NCI-H2081 (cell line): ENCODE results near the gene CPNE2.

ENCODE experiments used
- DNase-seq, 2 experiments: peaks; one replicate each; lab custom pipeline; 2025; lab: John Stamatoyannopoulos, UW

Gene CPNE2

GRCh38 chr16:57194512-57194911, 102.1 kb downstream of the CPNE2 start:
- DNase-seq = no peak

DNA sequence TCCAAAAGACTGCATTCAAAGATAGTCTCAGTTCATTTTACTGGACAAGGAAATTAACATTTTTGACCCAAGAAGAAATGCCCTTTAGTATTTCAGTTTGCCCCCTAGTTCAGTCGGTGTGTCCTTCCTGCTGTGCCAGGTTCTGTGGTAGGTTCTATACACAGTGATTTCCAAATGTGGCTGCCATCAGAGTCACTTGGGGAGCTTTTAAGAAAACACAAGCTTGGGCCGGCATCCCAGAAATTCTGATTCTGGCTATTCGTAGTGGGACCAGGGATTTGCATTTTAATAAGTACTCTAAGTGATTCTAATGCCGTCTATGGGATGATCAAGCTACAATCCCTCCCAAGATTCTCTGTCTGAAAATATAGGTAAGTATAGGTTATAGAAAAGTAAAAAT, 103.9 kb downstream of the CPNE2 start:
- DNase-seq = no peak

DNA sequence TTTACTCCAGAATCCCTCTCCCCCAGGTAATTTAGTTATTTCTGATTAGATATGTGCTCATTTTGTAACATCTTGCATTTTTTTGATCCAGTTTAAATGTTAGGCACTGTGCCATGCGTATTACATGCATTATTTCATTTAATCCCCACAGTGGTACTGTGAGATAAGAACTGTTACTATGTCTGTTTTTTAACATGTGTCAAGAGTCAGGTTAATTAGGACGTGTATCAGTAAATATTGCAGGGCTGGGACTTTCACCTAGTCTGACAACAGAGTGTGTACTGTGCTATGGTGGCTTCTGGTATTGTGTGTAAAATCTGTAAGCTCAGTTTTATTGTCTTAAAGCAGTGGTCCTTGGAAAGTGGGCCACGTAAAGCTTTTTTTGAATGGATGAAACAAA, 104.4 kb downstream of the CPNE2 start:
- DNase-seq = no peak
